Endometrium (tissue), 2 donors: ENCODE measurements around the gene CNTN4.
A peak's percentile ranks its signal among the peaks of the same experiment; 100 is the strongest.
"Not testable (repeated sequence)": the region's sequence is repeated elsewhere in the genome, so short reads cannot be mapped to it uniquely, and the experiment has no call there.

Experiments
- FAIRE-seq: peaks from 2 replicates; lab custom pipeline; 2012; peaks lifted over from hg19 to GRCh38; lab: Jason Lieb, UNC
- donor health status: control.
- donor health status: control.

Gene CNTN4

GRCh38 chr3:2978977-2979732 lies 880.5 kb downstream of the CNTN4 start:
- FAIRE-seq, result peak; percentile 92

GRCh38 chr3:2984005-2984830 lies 885.6 kb downstream of the CNTN4 start:
- no peak for FAIRE-seq

GRCh38 chr3:2984831-2985220 lies 886.2 kb downstream of the CNTN4 start:
- no peak for FAIRE-seq

GRCh38 chr3:2985479-2985878 lies 886.8 kb downstream of the CNTN4 start:
- FAIRE-seq, result no peak

- FAIRE-seq, result no peak
These were observed 893.9 kb downstream of the CNTN4 start for GRCh38 chr3:2992534-2992933.

- FAIRE-seq, result not testable (repeated sequence)
These were observed 894.5 kb downstream of the CNTN4 start for GRCh38 chr3:2993130-2993529.

GRCh38 chr3:2993736-2994135 lies 895.1 kb downstream of the CNTN4 start:
- peak; percentile 94 for FAIRE-seq

GRCh38 chr3:2995195-2995594 lies 896.5 kb downstream of the CNTN4 start:
- FAIRE-seq, result no peak

- FAIRE-seq, result no peak
These were observed 906.6 kb downstream of the CNTN4 start for GRCh38 chr3:3005146-3005744.

- FAIRE-seq, result no peak
These were observed 914.8 kb downstream of the CNTN4 start for GRCh38 chr3:3013317-3014052.

GRCh38 chr3:3015185-3016089 lies 916.8 kb downstream of the CNTN4 start:
- FAIRE-seq, result peak; percentile 91

GRCh38 chr3:3016226-3016625 lies 917.6 kb downstream of the CNTN4 start:
- FAIRE-seq, result no peak

- no peak for FAIRE-seq
These were observed 921.5 kb downstream of the CNTN4 start for GRCh38 chr3:3020209-3020608.

- FAIRE-seq, result no peak
These were observed 924.6 kb downstream of the CNTN4 start for GRCh38 chr3:3023111-3023745.

- FAIRE-seq, result peak; percentile 4
These were observed 929.4 kb downstream of the CNTN4 start for GRCh38 chr3:3027976-3028567.

GRCh38 chr3:3031326-3031725 lies 932.7 kb downstream of the CNTN4 start:
- no peak for FAIRE-seq

- FAIRE-seq, result no peak
These were observed 938.5 kb downstream of the CNTN4 start for GRCh38 chr3:3037156-3037555.

- no peak for FAIRE-seq
These were observed 939.7 kb downstream of the CNTN4 start for GRCh38 chr3:3038201-3038991.

GRCh38 chr3:3053974-3054373 lies 955.3 kb downstream of the CNTN4 start:
- FAIRE-seq, result no peak

GRCh38 chr3:3059645-3060044 lies 961.0 kb downstream of the CNTN4 start:
- FAIRE-seq, result no peak
